K562 (cell line): ENCODE data around the gene HAUS2. TPM values are rescaled to one million over a fixed set of nuclear protein-coding genes. Genes with fewer than 3 reads are reported as not detected.

Source experiments
- CHCHD3 ChIP-seq: fragments of 250-450 bp; sonication (Bioruptor Pico); IDR thresholded peaks from 2 replicates; pipeline ENCODE4 v2.1.2; 2022; ENCODE audit warnings: mild to moderate bottlenecking
- HNRNPL ChIP-seq: fragments of 200-400 bp; formaldehyde crosslinking; IDR thresholded peaks from 2 replicates; pipeline ENCODE4 v1.6.1; 2017; ENCODE audit warnings: low read depth, mild to moderate bottlenecking, low read length
- JUN ChIP-seq, 2 experiments: sonication (generic) in 1 of 2; formaldehyde crosslinking in 1 of 2; IDR thresholded peaks; 2 replicates each; pipeline versions ENCODE4 v1.6.1 to v1.8.0; 2012 to 2022; ENCODE audit warnings: borderline replicate concordance in 2 of 2, mild to moderate bottlenecking in 2 of 2, improper control_type of control experiment in 1 of 2, low read depth in 1 of 2, low read length in 1 of 2, missing genetic modification reagents in 1 of 2
- MTA3 ChIP-seq: fragments of 450-650 bp; formaldehyde crosslinking; IDR thresholded peaks from 2 replicates; pipeline ENCODE4 v1.6.1; 2017; ENCODE audit warnings: mild to moderate bottlenecking, borderline replicate concordance
- NONO ChIP-seq, 2 experiments: fragments of 200-400 bp in 1 of 2; fragments of 450-650 bp in 1 of 2; formaldehyde crosslinking in 1 of 2; IDR thresholded peaks; 2 replicates each; pipeline ENCODE4 v1.6.1; 2017; ENCODE audit warnings: low read depth in 2 of 2, mild to moderate bottlenecking in 2 of 2, moderate library complexity in 2 of 2, low read length in 1 of 2
- SRSF3 ChIP-seq: fragments of 200-400 bp; formaldehyde crosslinking; IDR thresholded peaks from 2 replicates; pipeline ENCODE4 v1.6.1; 2016; ENCODE audit warnings: mild to moderate bottlenecking, low read length, moderate library complexity; ENCODE audit not compliant: insufficient read depth
- STAT6 ChIP-seq: sonication (generic); formaldehyde crosslinking; IDR thresholded peaks from 2 replicates; pipeline ENCODE4 v1.8.1; 2023; ENCODE audit warnings: mild to moderate bottlenecking, missing genetic modification reagents
- TEAD4 ChIP-seq, 2 experiments: sonication (generic) in 1 of 2; formaldehyde crosslinking in 1 of 2; IDR thresholded peaks; 2 replicates each; pipeline versions ENCODE4 v1.6.1 to v1.8.0; 2012 to 2022; ENCODE audit warnings: borderline replicate concordance in 1 of 2, inconsistent platforms in 1 of 2, low read length in 1 of 2, mild to moderate bottlenecking in 1 of 2, missing genetic modification reagents in 1 of 2
- ZBTB26 ChIP-seq: fragments of 450-650 bp; formaldehyde crosslinking; IDR thresholded peaks from 2 replicates; pipeline ENCODE4 v1.4.0; 2022; ENCODE audit warnings: missing genetic modification characterization
- ZNF24 ChIP-seq: fragments of 450-650 bp; IDR thresholded peaks from 2 replicates; pipeline ENCODE4 v1.6.1; 2016
- polyA plus RNA-seq, 8 experiments: library from polyadenylated mRNA; depleted of rRNA in 4 of 8; stranded (reverse) in 5 of 8; unstranded in 3 of 8; fragments of >200 nt; fragmentation: Nextera tagmentation in 2 of 8; fragmentation: Illumina TruSeq in 1 of 8; extraction: Ambion mirVana in 2 of 8; extraction: Trizol in 1 of 8; gene quantifications; 2 replicates each; pipeline versions ENCODE4 v1.2.1 to v1.2.3, GENCODE V29; 2011 to 2014; ENCODE audit warnings: inconsistent platforms in 1 of 8, missing spikeins in 1 of 8
- total RNA-seq, 7 experiments: library from RNA; depleted of rRNA in 6 of 7; stranded (reverse); fragments of >200 nt in 6 of 7; fragmentation: Illumina TruSeq in 2 of 7; extraction: Trizol in 2 of 7; gene quantifications; 2 replicates each; pipeline versions ENCODE4 v1.2.1 to v1.2.3, GENCODE V29; 2011 to 2021; ENCODE audit warnings: low replicate concordance in 1 of 7
- TF ChIP-seq, protein P1 (sequence below): fragments of 450-650 bp; IDR thresholded peaks from 2 replicates; pipeline ENCODE4 v1.6.1; 2014; ENCODE audit warnings: low read depth, mild to moderate bottlenecking, moderate library complexity, borderline replicate concordance
- TF ChIP-seq, protein P2 (sequence below): sonication (generic); formaldehyde crosslinking; IDR thresholded peaks from 2 replicates; pipeline ENCODE4 v1.8.0; 2022; ENCODE audit warnings: missing genetic modification reagents, mild to moderate bottlenecking, moderate library complexity, borderline replicate concordance
- TF ChIP-seq, protein P3 (sequence below): IDR thresholded peaks from 2 replicates; pipeline ENCODE4 v1.6.1; 2016; ENCODE audit warnings: missing genetic modification characterization, missing compliant biosample characterization

Gene HAUS2
- total and polyA plus RNA-seq, 9 of the 15 experiments (the other 6 are each of a cell fraction or from before 2014, with no cell fraction given), result 30.6 to 64.9 (median 54.1) TPM

GRCh38 chr15:42584031-42584765 is 35.6 kb downstream of the HAUS2 start (continued):
- TF ChIP-seq STAT6 (CRISPR knock-in tag) (no peak), NONO (IDR thresholded peaks at IDR 0.05; ENCODE audit: low read depth in 2 of 2, low read length in 1 of 2) (no peak), SRSF3 (no peak), JUN (IDR thresholded peaks at IDR 0.05; ENCODE audit: borderline replicate concordance, low read depth, low read length) (no peak), JUN (CRISPR knock-in tag; IDR thresholded peaks at IDR 0.05; ENCODE audit: borderline replicate concordance) (no peak), ZNF24 (no peak), ZBTB26 (no peak), TEAD4 (IDR thresholded peaks at IDR 0.05; ENCODE audit: low read length) (peak; percentile 95), TEAD4 (CRISPR knock-in tag; IDR thresholded peaks at IDR 0.05; ENCODE audit: borderline replicate concordance) (no peak), MTA3 (no peak), CHCHD3 (CRISPR knock-in tag) (no peak), HNRNPL (no peak)
- TF ChIP-seq, protein P1, sequence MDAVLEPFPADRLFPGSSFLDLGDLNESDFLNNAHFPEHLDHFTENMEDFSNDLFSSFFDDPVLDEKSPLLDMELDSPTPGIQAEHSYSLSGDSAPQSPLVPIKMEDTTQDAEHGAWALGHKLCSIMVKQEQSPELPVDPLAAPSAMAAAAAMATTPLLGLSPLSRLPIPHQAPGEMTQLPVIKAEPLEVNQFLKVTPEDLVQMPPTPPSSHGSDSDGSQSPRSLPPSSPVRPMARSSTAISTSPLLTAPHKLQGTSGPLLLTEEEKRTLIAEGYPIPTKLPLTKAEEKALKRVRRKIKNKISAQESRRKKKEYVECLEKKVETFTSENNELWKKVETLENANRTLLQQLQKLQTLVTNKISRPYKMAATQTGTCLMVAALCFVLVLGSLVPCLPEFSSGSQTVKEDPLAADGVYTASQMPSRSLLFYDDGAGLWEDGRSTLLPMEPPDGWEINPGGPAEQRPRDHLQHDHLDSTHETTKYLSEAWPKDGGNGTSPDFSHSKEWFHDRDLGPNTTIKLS, result no peak
- TF ChIP-seq, protein P2, sequence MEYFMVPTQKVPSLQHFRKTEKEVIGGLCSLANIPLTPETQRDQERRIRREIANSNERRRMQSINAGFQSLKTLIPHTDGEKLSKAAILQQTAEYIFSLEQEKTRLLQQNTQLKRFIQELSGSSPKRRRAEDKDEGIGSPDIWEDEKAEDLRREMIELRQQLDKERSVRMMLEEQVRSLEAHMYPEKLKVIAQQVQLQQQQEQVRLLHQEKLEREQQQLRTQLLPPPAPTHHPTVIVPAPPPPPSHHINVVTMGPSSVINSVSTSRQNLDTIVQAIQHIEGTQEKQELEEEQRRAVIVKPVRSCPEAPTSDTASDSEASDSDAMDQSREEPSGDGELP (CRISPR knock-in tag), result no peak
- TF ChIP-seq, protein P3, sequence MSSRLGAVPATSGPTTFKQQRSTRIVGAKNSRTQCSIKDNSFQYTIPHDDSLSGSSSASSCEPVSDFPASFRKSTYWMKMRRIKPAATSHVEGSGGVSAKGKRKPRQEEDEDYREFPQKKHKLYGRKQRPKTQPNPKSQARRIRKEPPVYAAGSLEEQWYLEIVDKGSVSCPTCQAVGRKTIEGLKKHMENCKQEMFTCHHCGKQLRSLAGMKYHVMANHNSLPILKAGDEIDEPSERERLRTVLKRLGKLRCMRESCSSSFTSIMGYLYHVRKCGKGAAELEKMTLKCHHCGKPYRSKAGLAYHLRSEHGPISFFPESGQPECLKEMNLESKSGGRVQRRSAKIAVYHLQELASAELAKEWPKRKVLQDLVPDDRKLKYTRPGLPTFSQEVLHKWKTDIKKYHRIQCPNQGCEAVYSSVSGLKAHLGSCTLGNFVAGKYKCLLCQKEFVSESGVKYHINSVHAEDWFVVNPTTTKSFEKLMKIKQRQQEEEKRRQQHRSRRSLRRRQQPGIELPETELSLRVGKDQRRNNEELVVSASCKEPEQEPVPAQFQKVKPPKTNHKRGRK, result no peak
